H1 (cell line): ENCODE data around the gene WWC1. TPM values are rescaled to one million over a fixed set of nuclear protein-coding genes. Genes with fewer than 3 reads are reported as not detected.

Experiments
- CTCF ChIA-PET: fragments of 300-600 bp; sonication (Branson Sonifier 250); formaldehyde crosslinking; loops from one replicate; lab custom pipeline; 2021; ENCODE audit not compliant: partially characterized antibody; lab: Charles Lee
- POLR2A ChIA-PET: fragments of 300-600 bp; sonication (Branson Sonifier 250); formaldehyde crosslinking; loops from one replicate; lab custom pipeline; 2021; ENCODE audit warnings: inconsistent platforms; ENCODE audit not compliant: partially characterized antibody; lab: Charles Lee
- DNase-seq, 2 experiments: peaks; one replicate each; pipeline versions ENCODE4 v3.0.0 to v3.0.0-alpha.2; 2010 to 2022; ENCODE audit warnings: low spot score in 2 of 2, low read depth in 1 of 2, mixed read lengths in 1 of 2
- FAIRE-seq: peaks from 2 replicates; lab custom pipeline; 2011; peaks lifted over from hg19 to GRCh38; lab: Jason Lieb, UNC
- H2AFZ ChIP-seq: 2 replicates; pipeline ENCODE4 v1.8.1; 2012; ENCODE audit warnings: low read length, inconsistent platforms
- H2AK5ac ChIP-seq: 2 replicates; pipeline ENCODE4 v1.6.1; 2013; ENCODE audit warnings: low read depth, low read length
- H2BK120ac ChIP-seq: replicated peaks from 2 replicates; pipeline ENCODE3; 2013; ENCODE audit warnings: low read depth, low read length, inconsistent platforms
- H2BK12ac ChIP-seq: 2 replicates; pipeline ENCODE4 v1.6.1; 2013; ENCODE audit warnings: low read depth, low read length
- H2BK15ac ChIP-seq: 2 replicates; pipeline ENCODE4 v1.6.1; 2013; ENCODE audit warnings: low read length
- H2BK20ac ChIP-seq: 2 replicates; pipeline ENCODE4 v1.6.1; 2013; ENCODE audit warnings: low read length
- H2BK5ac ChIP-seq: 2 replicates; pipeline ENCODE4 v1.6.1; 2013; ENCODE audit warnings: low read depth, low read length
- H3K14ac ChIP-seq: 2 replicates; pipeline ENCODE4 v1.6.1; 2013; ENCODE audit warnings: inconsistent platforms; ENCODE audit not compliant: insufficient read length
- H3K18ac ChIP-seq: 2 replicates; pipeline ENCODE4 v1.6.1; 2013; ENCODE audit warnings: low read length; ENCODE audit errors: extremely low read depth
- H3K23ac ChIP-seq: 2 replicates; pipeline ENCODE4 v1.6.1; 2013; ENCODE audit warnings: inconsistent platforms; ENCODE audit not compliant: insufficient read length
- H3K23me2 ChIP-seq: 2 replicates; pipeline ENCODE4 v1.6.1; 2013; ENCODE audit warnings: low read depth, low read length
- H3K27ac ChIP-seq: 2 replicates; pipeline ENCODE4 v1.6.1; 2011; ENCODE audit warnings: low read depth, low read length, inconsistent platforms
- H3K27me3 ChIP-seq, 4 experiments: replicated peaks in 1 of 4; 1 replicate in 1 of 4; 2 replicates in 3 of 4; pipeline versions ENCODE4 v1.6.1 to v1.8.1; 2011 to 2013; ENCODE audit warnings: low read length in 3 of 4, mild to moderate bottlenecking in 3 of 4, inconsistent platforms in 2 of 4, mixed read lengths in 2 of 4, moderate library complexity in 1 of 4; ENCODE audit not compliant: control insufficient read depth in 3 of 4, insufficient read depth in 3 of 4; ENCODE audit errors: extremely low read depth in 1 of 4
- H3K36me3 ChIP-seq, 4 experiments: 2 replicates each; pipeline versions ENCODE4 v1.6.1 to v1.8.1; 2011 to 2013; ENCODE audit warnings: mild to moderate bottlenecking in 4 of 4, low read length in 3 of 4, moderate library complexity in 2 of 4, control low read depth in 1 of 4, inconsistent platforms in 1 of 4; ENCODE audit not compliant: insufficient read depth in 4 of 4, control insufficient read depth in 2 of 4
- H3K4ac ChIP-seq: replicated peaks from 2 replicates; pipeline ENCODE3; 2013; ENCODE audit warnings: low read length, low read depth, mixed read lengths, inconsistent platforms; ENCODE audit not compliant: insufficient read length
- H3K4me1 ChIP-seq, 4 experiments: replicated peaks in 1 of 4; 1 replicate in 1 of 4; 2 replicates in 3 of 4; pipeline versions ENCODE4 v1.6.1 to v1.8.1; 2011 to 2013; ENCODE audit warnings: low read length in 3 of 4, inconsistent platforms in 2 of 4, mixed read lengths in 1 of 4; ENCODE audit not compliant: insufficient read depth in 4 of 4, control insufficient read depth in 3 of 4
- H3K4me2 ChIP-seq, 2 experiments: 2 replicates each; pipeline versions ENCODE4 v1.6.1 to v1.8.1; 2011 to 2013; ENCODE audit warnings: low read depth in 2 of 2, low read length in 2 of 2, control low read depth in 1 of 2, inconsistent platforms in 1 of 2, mild to moderate bottlenecking in 1 of 2; ENCODE audit not compliant: insufficient read depth in 1 of 2
- H3K4me3 ChIP-seq, 4 experiments: fragments of 200-600, 300-600 bp in 1 of 4; sonication (generic), shearing (Covaris generic), sonication (Bioruptor Twin) in 1 of 4; 2 replicates each; pipeline versions ENCODE4 v1.5.1 to v1.8.1; 2011 to 2016; ENCODE audit warnings: low read length in 4 of 4, low read depth in 3 of 4, control low read depth in 2 of 4, inconsistent platforms in 2 of 4, mild to moderate bottlenecking in 2 of 4, mixed read lengths in 1 of 4, moderate library complexity in 1 of 4; ENCODE audit not compliant: insufficient read depth in 2 of 4; ENCODE audit errors: extremely low read depth in 1 of 4
- H3K56ac ChIP-seq: replicated peaks from 2 replicates; pipeline ENCODE3; 2013; ENCODE audit warnings: low read depth, mild to moderate bottlenecking, mixed read lengths, low read length, inconsistent platforms; ENCODE audit not compliant: insufficient read length
- H3K79me1 ChIP-seq: 2 replicates; pipeline ENCODE4 v1.6.1; 2013; ENCODE audit warnings: low read depth, low read length, control low read depth
- H3K79me2 ChIP-seq, 2 experiments: 2 replicates each; pipeline versions ENCODE4 v1.6.1 to v1.8.1; 2012 to 2013; ENCODE audit warnings: low read length in 2 of 2, mild to moderate bottlenecking in 2 of 2, inconsistent platforms in 1 of 2; ENCODE audit not compliant: insufficient read depth in 2 of 2, control insufficient read depth in 1 of 2
- H3K9ac ChIP-seq, 4 experiments: replicated peaks in 1 of 4; 1 replicate in 1 of 4; 2 replicates in 3 of 4; pipeline versions ENCODE4 v1.6.1 to v1.8.1; 2011 to 2013; ENCODE audit warnings: low read depth in 3 of 4, low read length in 3 of 4, control low read depth in 2 of 4, mild to moderate bottlenecking in 2 of 4, moderate library complexity in 2 of 4, inconsistent platforms in 1 of 4; ENCODE audit errors: extremely low read depth in 1 of 4
- H3K9me3 ChIP-seq, 2 experiments: 2 replicates each; pipeline versions ENCODE4 v1.6.1 to v1.8.1; 2012 to 2013; ENCODE audit warnings: mild to moderate bottlenecking in 2 of 2, moderate library complexity in 2 of 2, control low read depth in 1 of 2, inconsistent platforms in 1 of 2, low read depth in 1 of 2, low read length in 1 of 2, mixed read lengths in 1 of 2; ENCODE audit not compliant: insufficient read depth in 2 of 2
- H4K20me1 ChIP-seq, 2 experiments: replicated peaks in 1 of 2; 2 replicates each; pipeline versions ENCODE3 to v1.8.1; 2011 to 2013; ENCODE audit warnings: inconsistent platforms in 2 of 2, low read length in 2 of 2, mild to moderate bottlenecking in 1 of 2; ENCODE audit not compliant: insufficient read depth in 2 of 2, control insufficient read depth in 1 of 2
- H4K5ac ChIP-seq: 2 replicates; pipeline ENCODE4 v1.6.1; 2013; ENCODE audit warnings: low read length, low read depth, mixed read lengths, inconsistent platforms; ENCODE audit not compliant: insufficient read length
- H4K8ac ChIP-seq: 2 replicates; pipeline ENCODE4 v1.8.0; 2013; ENCODE audit warnings: mild to moderate bottlenecking, moderate library complexity, low read length, inconsistent platforms; ENCODE audit not compliant: insufficient read depth; ENCODE audit errors: extremely low read depth
- H4K91ac ChIP-seq: replicated peaks from 2 replicates; pipeline ENCODE3; 2013; ENCODE audit warnings: low read length, mixed read lengths, inconsistent platforms; ENCODE audit not compliant: insufficient read length
- CHD2 ChIP-seq: IDR thresholded peaks from 2 replicates; pipeline ENCODE4 v1.6.1; 2012; ENCODE audit warnings: low read length, improper control_type of control experiment
- EZH2 ChIP-seq: fragments of 200-600 bp; sonication (generic); IDR thresholded peaks from 2 replicates; pipeline ENCODE4 v1.7.1; 2012; ENCODE audit warnings: low read depth, mild to moderate bottlenecking, moderate library complexity, low read length, inconsistent platforms; ENCODE audit not compliant: severe bottlenecking
- JUN ChIP-seq: IDR thresholded peaks from 2 replicates; pipeline ENCODE4 v1.6.1; 2011; ENCODE audit warnings: low read depth, mild to moderate bottlenecking, improper control_type of control experiment, low read length
- NRF1 ChIP-seq: IDR thresholded peaks from 2 replicates; pipeline ENCODE4 v1.6.1; 2011; ENCODE audit warnings: mild to moderate bottlenecking, low read depth, low read length, improper control_type of control experiment
- SUZ12 ChIP-seq: fragments of 200-600 bp; sonication (generic); IDR thresholded peaks from 2 replicates; pipeline ENCODE4 v1.6.1; 2012; ENCODE audit warnings: mild to moderate bottlenecking, inconsistent platforms, low read length, moderate library complexity, mixed read lengths
- USF2 ChIP-seq: IDR thresholded peaks from 2 replicates; pipeline ENCODE4 v1.6.1; 2011; ENCODE audit warnings: low read length, improper control_type of control experiment
- ZNF274 ChIP-seq: IDR thresholded peaks from 2 replicates; pipeline ENCODE4 v1.7.0; 2012; ENCODE audit warnings: low read length, borderline replicate concordance; ENCODE audit errors: extremely low read depth
- WGBS, 2 experiments: shearing (Covaris generic) in 1 of 2; methylation state at CpG; one replicate each; pipeline versions ENCODE4 v1.1.6 to v1.1.7; 2013 to 2015; ENCODE audit warnings: low lambda C conversion rate in 2 of 2, mixed read lengths in 2 of 2, inconsistent platforms in 1 of 2, low coverage in 1 of 2, missing lambda C conversion rate in 1 of 2; ENCODE audit not compliant: insufficient replicate concordance in 2 of 2, insufficient coverage in 1 of 2, insufficient read length in 1 of 2; ENCODE audit errors: extremely low coverage in 1 of 2, missing lambda C conversion rate in 1 of 2; 5-methylcytosine and 5-hydroxymethylcytosine counted together
- polyA plus RNA-seq, 7 experiments: library from polyadenylated mRNA; depleted of rRNA in 3 of 7; stranded (reverse) in 5 of 7; unstranded in 2 of 7; fragments of >200 nt in 5 of 7; fragments of 200-250 nt in 2 of 7; gene quantifications; 1 replicate in 5 of 7; 2 replicates in 1 of 7; 4 replicates in 1 of 7; pipeline versions ENCODE4 v1.2.1 to v1.2.3, GENCODE V29; 2011 to 2013; ENCODE audit warnings: missing spikeins in 2 of 7, mixed read lengths in 2 of 7
- total RNA-seq: library from RNA; stranded (reverse); fragmentation: NEBNext Ultra II Directional; extraction: Animal tissue kit (Norgen Biotek cat#: 25700); gene quantifications from 2 replicates; pipeline ENCODE4 v1.2.1, GENCODE V29; 2021

WWC1 gene
- total and polyA plus RNA-seq, 2 of the 8 experiments (the other 6 are each of a cell fraction or from before 2014, with no cell fraction given), result 16.4 to 41.1 TPM

- FAIRE-seq (no peak), DNase-seq (no peak)
- H3K18ac ChIP-seq, result no peak overlapping the region
- H4K8ac ChIP-seq, result no peak overlapping the region
- 93% methylated on average over 3 of the region's 3 CpGs; no CpG with 5 or more reads in 1 of the 2 experiments for WGBS, 2 experiments
- H2BK15ac ChIP-seq, result no peak overlapping the region
- no peak overlapping the region for H3K23ac ChIP-seq
- H3K4me3 ChIP-seq, result no peak overlapping the region
- H3K4me2 ChIP-seq, result no peak overlapping the region
- no peak overlapping the region for H2AFZ ChIP-seq
- no peak overlapping the region for H3K27ac ChIP-seq
- TF ChIP-seq ZNF274 (no peak), USF2 (no peak), NRF1 (no peak), EZH2 (no peak), SUZ12 (no peak), JUN (no peak), CHD2 (no peak)
- no peaks in the 10 kb centered on the region for H3K27me3 ChIP-seq
- H2AK5ac ChIP-seq, result no peak overlapping the region
- H2BK120ac ChIP-seq, result no peak overlapping the region
- no peak overlapping the region for H2BK5ac ChIP-seq
- ChIA-PET CTCF (no interaction called here), POLR2A (interaction anchor here (1.4 kb wide), 1 partner anchor 18 kb away, joined by 3 read pairs; no protein-coding TSS in a partner anchor)
- H3K79me1 ChIP-seq, result 0 out of 2 replicates have a peak, but pooled peaks cover 2% of the 10 kb centered on the region
- H3K9me3 ChIP-seq, result no peaks in the 10 kb centered on the region
- no peak overlapping the region for H4K91ac ChIP-seq
- peaks cover 0 to 4% (median 2%) of the 10 kb centered on the region in 4 experiments; a peak in 3 of 7 replicates for H3K4me1 ChIP-seq
- no peak overlapping the region for H3K56ac ChIP-seq
- H3K79me2 ChIP-seq, result peaks cover 0 to 14% of the 10 kb centered on the region in 2 experiments; a peak in 2 of 4 replicates
- H2BK20ac ChIP-seq, result no peak overlapping the region
- H4K20me1 ChIP-seq, result peaks cover 0 to 2% of the 10 kb centered on the region in 2 experiments
- H2BK12ac ChIP-seq, result no peak overlapping the region
- H4K5ac ChIP-seq, result no peak overlapping the region
- no peaks in the 10 kb centered on the region; the same call in 1 of the 2 replicates for H3K23me2 ChIP-seq
- H3K36me3 ChIP-seq, result peaks cover 14 to 58% (median 39%) of the 10 kb centered on the region in 4 experiments
- no peak overlapping the region for H3K4ac ChIP-seq
- H3K14ac ChIP-seq, result no peak overlapping the region
- no peak overlapping the region for H3K9ac ChIP-seq
Observed at GRCh38 chr5:168489059-168489458, 197.6 kb downstream of the WWC1 start.
